GM21423 (cell line): ENCODE measurements around the gene CCT6A.
A peak's percentile ranks its signal among the peaks of the same experiment; 100 is the strongest.
"Not testable (repeated sequence)": the region's sequence is repeated elsewhere in the genome, so short reads cannot be mapped to it uniquely, and the experiment has no call there.

Experiments
- ATAC-seq: cut with Tn5 transposase; IDR thresholded peaks from one replicate; pipeline ENCODE4 v1.9.1; 2021; ENCODE audit warnings: mild to moderate bottlenecking, moderate library complexity; ENCODE audit not compliant: unreplicated experiment

The CCT6A gene, protein sequence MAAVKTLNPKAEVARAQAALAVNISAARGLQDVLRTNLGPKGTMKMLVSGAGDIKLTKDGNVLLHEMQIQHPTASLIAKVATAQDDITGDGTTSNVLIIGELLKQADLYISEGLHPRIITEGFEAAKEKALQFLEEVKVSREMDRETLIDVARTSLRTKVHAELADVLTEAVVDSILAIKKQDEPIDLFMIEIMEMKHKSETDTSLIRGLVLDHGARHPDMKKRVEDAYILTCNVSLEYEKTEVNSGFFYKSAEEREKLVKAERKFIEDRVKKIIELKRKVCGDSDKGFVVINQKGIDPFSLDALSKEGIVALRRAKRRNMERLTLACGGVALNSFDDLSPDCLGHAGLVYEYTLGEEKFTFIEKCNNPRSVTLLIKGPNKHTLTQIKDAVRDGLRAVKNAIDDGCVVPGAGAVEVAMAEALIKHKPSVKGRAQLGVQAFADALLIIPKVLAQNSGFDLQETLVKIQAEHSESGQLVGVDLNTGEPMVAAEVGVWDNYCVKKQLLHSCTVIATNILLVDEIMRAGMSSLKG

DNA sequence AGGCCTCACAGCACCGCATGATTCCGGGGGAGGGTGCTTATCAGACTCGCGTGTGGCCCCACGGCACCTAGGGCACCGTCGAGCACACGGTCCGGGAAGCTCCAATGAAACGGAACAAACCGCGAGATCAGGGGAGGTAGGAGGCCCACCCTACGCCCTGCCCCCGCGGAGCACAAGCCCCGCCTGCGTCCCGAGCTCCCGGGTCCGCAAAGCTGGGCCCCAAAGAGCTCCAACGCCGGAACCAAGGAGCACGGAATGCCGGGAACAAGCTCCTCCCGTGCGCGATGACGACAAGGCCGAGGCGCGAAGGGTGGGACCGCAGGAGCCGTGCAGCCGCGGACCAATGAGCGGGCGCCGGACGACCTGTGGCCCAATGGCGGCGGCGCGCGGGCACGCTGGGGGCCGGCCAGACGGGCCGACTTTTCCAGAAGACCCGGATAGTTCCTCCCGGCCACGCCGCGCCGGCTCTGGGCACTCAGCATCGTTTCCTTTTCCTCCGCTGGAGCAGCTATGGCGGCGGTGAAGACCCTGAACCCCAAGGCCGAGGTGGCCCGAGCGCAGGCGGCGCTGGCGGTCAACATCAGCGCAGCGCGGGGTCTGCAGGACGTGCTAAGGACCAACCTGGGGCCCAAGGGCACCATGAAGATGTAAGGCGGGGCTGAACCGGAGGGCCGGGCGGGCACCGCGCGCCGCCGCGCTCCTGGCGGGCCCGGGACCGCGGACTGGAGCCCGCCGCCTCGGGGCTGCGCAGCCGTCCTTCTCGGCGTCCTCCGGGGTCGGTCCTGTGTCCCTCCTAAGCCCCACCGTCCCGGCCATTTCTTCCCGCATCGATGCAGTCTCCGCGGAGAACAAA, at the start of gene CCT6A, which contains the start of gene PSPH:
Gene CCT6A (plus strand): TSS at position 427 of the 853 bp plus-strand sequence. CDS start 84 bp downstream, at position 511.
Gene PSPH (minus strand): TSS at position 106 of the 853 bp plus-strand sequence. CDS start 30,232 bp downstream, outside the sequence.
- peak; percentile 96 for ATAC-seq

DNA sequence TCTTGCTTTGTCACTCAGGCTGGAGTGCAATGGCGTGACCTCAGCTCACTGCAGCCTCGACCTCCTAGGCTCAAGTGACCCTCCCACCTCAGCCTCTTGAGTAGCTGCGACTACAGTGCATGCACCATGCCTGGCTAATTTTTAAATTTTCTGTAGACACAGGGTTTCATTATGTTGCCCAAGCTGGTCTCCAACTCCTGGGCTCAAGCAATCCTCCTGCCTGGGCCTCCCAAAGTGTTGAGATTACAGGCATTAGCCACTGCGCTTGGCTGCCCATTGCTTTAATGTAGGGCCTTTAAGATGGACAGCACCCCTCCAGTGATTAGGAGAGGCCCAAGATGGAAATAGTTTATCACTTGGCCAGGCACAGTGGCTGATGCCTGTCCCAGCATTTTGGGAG, 47.8 kb upstream of the CCT6A start:
- no peak for ATAC-seq

DNA sequence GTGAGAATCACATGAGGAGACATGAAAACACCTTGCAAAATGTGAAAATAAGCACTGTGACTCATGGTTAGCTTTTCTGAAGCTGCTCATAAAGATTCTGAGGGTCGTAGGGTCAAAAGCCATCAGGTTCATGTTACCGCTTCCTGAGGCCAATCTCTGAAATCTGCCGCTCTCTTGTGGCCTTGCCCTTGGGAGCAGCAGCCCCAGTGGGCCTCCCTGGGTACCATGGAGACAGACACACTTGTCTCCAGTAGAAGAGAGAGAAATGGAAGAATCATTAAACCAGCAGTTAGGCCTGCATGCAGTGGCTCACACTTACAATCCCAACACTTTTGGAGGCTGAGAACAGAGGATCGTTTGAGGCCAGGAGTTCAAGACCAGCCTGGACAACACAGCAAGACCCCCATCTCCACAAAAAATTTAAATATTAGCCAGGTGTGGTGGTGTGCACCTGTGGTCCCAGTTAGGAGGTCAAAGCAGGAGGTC, 44.4 kb upstream of the CCT6A start:
- ATAC-seq: no peak

DNA sequence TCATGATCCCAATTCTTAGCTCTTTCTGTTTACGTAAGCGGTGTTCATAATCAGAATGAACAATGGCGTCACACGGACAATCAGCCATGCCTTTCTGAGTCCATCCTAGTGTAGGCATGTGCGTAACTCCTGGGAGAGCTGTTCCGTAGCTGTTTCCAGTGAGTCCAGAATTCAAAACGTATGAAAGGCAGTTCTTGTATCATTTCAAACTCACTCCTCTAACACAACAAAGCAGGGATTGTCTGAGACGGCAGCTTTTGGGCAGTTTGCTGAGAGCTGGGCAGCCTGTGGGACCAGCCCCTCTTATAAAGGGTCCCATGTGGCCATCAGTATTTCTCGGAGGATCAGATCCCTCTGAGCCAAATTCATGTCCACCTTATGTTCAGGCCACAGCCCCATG, 43.7 kb upstream of the CCT6A start:
- no peak for ATAC-seq

DNA sequence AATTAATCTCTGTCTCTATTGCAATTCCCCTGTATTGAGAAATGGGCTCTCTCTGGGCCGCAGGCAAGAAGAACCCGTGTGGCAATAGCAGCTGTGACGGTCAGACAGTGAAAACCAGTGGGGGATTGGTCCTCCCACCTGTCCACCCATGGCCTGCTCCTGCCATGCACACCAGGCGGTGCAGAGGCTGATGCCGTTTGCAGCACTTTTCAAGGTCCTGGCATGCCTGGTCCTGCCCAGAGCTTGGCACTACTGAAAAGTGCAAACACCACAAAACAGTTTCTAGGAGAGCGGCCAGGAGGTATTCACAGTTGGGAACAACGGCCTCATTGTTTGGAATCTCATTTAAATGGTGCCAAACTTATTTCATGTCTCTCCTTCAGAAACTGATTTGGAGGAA, 41.9 kb upstream of the CCT6A start:
- no peak for ATAC-seq

DNA sequence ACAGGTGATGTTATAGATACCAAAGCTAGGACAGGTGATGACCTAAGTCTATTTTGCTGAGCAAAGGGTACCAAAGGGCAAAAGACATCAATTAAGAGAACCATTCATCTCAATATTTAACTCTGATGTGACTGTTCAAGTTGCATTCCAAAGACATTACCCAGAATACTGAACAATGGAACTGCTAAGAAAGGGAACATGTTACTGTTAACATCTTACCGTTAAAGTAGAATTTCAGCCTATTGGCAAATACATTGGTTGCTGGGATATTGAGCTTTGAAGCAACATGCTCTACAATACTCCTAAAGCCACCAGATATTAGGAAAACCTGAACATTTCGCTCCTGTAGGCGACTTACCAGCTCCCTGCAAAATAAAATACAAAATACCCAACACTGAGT, 34.5 kb upstream of the CCT6A start:
- not testable (repeated sequence) for ATAC-seq

DNA sequence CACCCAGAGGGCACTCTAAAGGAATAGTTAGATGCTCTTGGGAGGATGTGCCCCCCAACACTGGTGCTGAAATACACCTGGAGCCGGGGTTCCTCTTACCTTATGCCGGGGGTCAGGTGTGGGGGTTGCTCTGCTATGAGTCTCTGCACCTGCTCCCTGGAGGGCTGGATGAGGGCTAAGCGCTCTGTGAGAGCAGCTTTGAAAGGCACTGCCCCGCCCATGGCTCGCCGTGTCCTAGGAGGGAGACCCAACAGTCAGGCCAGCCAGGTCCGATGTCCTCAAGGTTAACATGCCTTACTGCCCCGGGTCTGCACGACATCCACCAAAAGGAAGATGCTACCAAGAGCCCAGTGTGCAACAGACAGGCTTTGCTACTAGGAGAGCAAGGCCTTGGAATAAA, 32.1 kb upstream of the CCT6A start:
- ATAC-seq: no peak

DNA sequence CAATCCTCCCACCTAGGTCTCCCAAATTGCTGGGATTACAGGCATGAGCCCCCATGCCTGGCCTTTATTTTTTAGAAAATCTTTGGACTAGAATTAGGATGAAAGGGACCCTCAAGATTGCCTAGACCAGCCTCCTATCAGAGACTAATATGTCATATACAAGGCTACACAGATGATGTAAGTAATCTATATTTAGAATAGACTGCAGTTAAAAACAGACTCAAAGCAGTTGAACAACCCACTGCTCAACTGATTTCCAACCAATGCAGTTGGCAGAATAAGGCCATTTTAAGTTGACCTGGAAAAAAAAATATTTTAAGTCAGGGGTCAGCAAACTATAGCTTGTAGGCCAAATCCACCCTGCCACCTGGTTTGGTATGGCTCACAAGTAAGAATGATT, 28.1 kb upstream of the CCT6A start:
- no peak for ATAC-seq

DNA sequence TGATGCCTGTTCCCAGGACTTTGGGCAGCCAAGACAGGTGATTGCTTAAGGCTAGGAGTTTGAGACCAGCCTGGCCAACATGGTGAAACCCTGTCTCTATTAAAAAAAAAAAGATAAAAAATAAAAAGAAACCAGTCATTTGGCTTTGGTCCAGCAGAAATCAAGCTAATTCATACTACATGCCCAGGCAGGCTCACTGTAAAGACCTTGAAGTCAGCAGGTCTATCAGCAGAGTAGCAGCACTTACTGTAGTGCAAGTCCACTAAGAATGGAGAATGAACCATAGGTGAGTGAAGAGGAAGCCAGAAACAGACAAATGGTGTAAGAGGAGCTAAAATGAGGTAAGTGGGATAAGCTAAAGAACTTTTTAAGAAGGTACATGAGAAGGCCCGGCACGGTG, 25.0 kb upstream of the CCT6A start:
- ATAC-seq: no peak

DNA sequence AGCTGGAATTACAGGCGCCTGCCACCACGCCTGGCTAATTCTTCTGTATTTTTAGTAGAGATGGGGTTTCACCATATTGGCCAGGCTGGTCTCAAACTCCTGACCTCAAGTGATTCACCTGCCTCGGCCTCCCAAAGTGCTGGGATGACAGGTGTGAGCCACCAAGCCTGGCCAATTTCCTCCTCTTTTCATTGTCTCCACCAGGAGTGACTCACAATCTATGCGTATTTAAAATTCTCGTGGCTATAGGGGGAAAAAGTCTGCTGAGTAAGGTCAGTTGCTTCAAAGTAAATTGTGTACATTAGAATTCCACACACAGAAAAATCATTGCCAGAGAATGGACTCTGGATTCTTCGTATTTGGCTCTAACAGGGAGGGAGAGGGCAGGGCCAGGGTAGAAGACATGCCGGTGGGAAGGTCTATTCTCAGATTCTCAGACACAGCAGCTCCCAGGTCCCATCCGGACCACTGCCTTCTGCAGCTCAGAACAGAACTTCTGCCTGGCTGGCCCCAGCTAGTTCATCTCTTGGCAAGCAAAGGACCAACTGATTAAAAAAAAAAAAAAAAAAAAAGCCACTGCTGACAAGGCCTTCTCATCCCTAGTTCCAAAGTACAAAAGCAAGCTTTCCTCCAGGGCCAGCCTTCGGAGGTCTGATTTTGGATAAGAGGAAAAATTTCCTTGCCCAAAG, 22.5 kb upstream of the CCT6A start:
- no peak for ATAC-seq

DNA sequence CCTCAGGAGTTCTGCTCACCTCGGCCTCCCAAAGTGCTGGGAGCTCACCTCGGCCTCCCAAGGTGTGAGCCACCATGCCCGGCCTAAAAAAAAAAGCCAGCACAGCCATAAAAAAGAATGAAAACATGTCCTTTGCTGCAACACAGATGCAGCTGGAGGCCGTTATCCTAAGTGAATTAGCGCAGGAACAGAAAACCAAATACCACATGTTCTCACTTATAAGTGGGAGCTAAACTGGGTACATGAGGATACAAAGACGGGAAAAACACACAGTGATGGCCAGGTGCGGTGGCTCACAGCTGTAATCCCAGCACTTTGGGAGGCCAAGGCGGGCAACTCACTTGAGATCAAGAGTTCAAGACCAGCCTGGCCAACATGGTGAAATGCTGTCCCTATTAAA, 21.2 kb upstream of the CCT6A start:
- ATAC-seq: no peak

DNA sequence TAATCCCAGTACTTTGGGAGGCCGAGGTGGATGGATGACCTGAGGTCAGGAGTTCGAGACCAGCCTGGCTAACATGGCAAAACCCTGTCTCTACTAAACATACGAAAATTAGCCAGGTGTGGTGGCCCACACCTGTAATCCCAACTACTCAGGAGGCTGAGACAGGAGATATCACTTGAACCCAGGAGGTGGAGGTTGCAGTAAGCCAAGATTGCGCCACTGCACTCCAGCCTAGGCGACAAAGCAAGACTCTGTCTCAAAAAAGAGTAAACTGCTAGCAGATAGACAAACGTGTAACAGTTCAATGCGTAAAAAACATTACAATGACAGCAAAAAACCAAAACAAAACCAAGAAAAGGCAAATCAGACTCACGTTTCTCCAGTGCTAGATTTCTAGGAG, 20.0 kb upstream of the CCT6A start:
- ATAC-seq: not testable (repeated sequence)

DNA sequence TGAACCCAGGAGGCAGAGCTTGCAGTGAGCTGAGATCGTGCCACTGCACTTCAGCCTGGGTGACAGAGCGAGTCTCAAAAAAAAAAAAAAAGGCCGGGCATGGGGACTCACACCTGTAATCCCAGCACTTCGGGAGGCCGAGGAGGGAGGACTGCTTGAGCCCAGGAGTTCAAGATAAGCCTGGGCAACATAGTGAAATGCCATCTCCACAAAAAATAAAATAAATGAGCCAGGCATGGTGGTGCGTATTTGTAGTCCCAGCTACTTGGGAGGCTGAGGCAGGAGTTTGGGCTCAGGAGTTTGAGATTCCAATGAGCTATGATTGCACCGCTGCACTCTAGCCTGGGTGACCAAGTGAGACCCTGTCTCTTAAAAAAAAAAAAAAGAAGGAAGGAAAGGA, 19.0 kb upstream of the CCT6A start:
- not testable (repeated sequence) for ATAC-seq

DNA sequence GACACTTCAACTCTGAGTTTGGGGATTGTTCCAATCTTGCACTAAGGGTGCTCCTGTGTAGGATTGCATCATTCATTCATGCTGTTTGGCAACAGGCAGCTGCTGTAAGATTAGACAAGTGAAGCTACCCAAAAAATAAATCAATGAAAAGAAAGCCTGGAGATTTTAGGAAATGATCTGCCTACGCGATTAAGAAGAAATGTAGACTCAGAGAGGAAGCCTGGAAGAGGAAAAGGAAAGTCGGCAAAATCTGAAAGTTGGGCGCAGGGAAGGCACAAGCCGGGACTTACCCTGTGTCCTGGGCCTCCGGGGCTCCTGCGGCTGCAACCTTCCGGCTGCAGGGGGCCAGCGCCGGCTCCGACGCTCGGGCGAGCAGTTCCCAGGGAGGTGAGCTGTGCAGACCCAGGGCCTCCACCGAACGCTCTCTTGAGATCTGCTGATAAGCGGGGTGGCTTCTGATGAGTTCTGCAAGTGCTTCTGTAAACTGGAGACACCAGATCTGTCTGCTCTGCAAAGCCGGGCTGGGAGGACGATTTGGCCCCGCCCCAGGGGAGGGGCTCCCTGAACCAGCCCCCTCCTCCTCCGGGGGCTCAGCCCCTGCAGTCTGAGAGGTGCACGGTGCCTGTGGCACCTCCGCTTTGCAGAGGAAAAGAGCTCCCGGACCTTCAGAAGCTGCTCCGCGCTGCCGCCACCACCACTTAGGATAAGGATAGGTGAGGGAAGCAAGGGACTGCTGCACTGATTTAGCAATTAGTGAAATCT, 17.7 kb upstream of the CCT6A start:
- peak; percentile 97 for ATAC-seq

DNA sequence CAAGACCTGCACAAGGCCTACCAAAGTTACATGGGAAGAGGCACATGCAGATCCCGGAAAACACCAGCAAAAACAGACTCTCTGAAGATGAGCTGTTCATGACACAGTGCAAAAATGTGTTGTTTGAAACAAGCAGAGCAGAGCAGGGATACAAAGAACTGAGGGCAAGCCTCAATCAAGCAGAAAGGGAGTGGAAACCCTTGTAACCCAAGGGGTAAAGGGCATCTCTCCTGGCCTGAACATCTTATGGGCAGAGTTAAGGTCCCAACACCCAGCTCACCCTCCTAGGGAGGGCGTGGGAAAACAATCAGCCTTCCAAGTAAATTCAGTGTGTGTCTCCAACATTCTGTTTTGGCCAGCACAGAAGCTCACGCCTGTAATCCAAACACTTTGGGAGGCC, 10.8 kb upstream of the CCT6A start:
- ATAC-seq: no peak

DNA sequence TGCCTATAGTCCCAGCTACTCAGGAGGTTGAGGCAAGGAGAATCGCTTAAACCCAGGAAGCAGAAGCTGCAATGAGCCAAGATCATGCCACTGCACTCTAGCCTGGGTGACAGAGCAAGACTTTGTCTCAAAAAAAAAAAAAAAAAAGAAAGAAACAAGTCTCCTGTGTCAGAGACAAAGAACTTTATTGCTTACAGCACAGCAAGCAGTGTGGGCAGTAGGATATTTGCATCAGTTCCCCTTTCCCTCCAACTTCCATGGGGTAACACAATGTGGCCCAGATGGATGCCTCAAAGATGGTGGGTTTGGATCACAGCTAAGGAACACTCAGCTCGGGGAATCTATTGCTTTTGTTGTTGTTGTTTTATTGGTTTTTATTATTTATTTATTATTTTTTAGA, 5.8 kb upstream of the CCT6A start:
- not testable (repeated sequence) for ATAC-seq

DNA sequence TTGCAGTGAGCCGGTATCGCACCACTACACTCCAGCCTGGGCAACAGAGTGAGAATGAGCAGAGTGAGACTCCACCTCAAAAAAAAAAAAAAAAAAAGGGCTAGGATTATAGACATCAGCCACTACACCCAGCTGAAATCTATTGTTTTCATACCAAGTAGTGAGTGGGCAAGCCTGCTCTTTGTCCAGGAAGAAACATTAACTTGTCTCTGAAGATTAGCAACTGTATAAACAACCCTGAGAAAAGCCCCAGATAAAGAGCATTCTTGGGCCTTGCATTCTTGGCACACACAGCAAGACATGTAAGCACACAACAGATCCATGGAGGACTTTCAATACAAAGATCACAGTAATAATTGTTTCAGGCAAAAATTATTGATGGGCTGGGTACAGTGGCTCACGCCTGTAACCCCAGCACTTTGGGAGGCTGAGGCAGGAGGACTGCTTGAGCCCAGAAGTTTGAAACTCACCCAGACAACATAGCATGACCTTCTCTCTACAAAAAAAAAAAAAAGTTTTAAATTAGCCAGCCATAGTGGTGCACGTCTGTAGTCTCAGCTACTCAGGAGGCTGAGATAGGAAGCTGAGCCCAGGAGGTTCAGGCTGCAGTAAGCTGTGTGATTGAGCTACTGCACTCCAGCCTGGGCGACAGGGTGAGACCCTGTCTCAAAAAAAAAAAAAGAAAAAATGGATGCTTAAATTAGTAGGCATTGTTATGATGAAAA, 4.7 kb upstream of the CCT6A start:
- no peak for ATAC-seq

DNA sequence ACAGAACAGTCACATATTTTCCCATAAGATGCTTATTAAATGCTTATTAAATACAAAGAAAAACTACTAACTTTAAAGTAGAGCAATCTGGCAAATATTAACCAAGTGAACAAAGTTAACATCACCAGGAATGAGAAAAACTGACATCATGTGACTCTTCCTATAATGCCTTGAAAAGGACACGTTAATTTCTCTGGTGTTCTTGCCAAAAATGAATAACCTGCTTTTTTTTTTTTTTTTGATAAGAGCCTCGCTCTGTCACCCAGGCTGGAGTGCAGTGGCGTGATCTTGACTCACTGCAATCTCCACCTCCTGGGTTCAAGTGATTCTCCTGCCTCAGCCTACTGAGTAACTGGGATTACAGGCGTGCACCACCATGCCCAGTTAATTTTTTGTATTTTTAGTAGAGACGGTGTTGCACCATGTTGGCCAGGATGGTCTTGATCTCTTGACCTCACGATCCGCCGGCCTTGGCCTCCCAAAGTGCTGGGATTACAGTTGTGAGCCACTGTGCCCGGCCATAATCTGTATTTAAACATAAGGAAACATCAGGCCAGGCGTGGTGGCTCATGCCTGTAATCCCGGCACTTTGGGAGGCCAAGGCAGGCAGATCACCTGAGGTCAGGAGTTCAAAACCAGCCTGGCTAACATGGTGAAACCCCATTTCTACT, 4.0 kb upstream of the CCT6A start:
- not testable (repeated sequence) for ATAC-seq

DNA sequence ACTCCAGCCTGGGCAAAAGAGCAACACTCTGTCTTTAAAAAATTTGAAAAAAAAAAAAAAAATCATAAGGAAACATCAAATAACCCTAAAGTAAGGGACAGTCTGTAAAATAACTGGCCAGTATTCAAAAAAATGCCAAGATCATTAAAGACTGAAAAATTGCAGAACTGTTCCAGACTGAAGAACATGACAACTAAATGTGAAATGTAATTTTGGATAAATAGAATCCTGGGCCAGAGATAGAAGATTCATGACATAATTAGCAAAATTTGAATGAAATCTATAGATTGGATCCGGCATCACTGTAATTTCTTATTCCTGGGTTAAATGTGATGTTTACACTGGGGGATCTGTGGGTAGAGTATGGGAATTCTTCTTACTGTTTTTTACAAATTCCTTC, 3.3 kb upstream of the CCT6A start:
- no peak for ATAC-seq
